HUDEP-2 (cell line): ENCODE results near the gene CCDC88A.

Source experiments
- DNase-seq, 76 experiments: peaks; one replicate each; lab custom pipeline; 2025; ENCODE audit not compliant: unreplicated experiment in 76 of 76; lab: John Stamatoyannopoulos, UW

Gene CCDC88A

GRCh38 chr2:55422876-55423665, 3.4 kb upstream of the CCDC88A start:
- DNase-seq, result no peak

GRCh38 chr2:55421326-55421725, 1.7 kb upstream of the CCDC88A start:
- DNase-seq, result no peak

- DNase-seq, result no peak
Observed at GRCh38 chr2:55420871-55421270, 1.2 kb upstream of the CCDC88A start.

GRCh38 chr2:55420439-55420725, 726 bp upstream of the CCDC88A start:
- DNase-seq, result no peak

GRCh38 chr2:55419233-55419678, 400 bp downstream of the CCDC88A start:
- DNase-seq, result peak in 26 of 76 experiments; percentile 14 to 55 (median 34)

- DNase-seq, result peak in 9 of 76 experiments; percentile 14 to 50 (median 25)
Observed at GRCh38 chr2:55418512-55419232, 984 bp downstream of the CCDC88A start.

GRCh38 chr2:55418072-55418471, 1.6 kb downstream of the CCDC88A start:
- DNase-seq, result no peak

- DNase-seq, result peak in 3 of 76 experiments; percentile 4 to 16 (median 11)
Observed at GRCh38 chr2:55416786-55417568, 2.7 kb downstream of the CCDC88A start.

- peak in 1 of 76 experiments; percentile 31 for DNase-seq
Observed at GRCh38 chr2:55415300-55415699, 4.4 kb downstream of the CCDC88A start.

- peak in 4 of 76 experiments; percentile 10 to 31 (median 16) for DNase-seq
Observed at GRCh38 chr2:55408918-55409868, 10.5 kb downstream of the CCDC88A start.

- peak in 22 of 76 experiments; percentile 3 to 60 (median 32) for DNase-seq
Observed at GRCh38 chr2:55408098-55408882, 11.4 kb downstream of the CCDC88A start.

GRCh38 chr2:55405116-55405515, 14.5 kb downstream of the CCDC88A start:
- DNase-seq, result no peak

- DNase-seq, result no peak
Observed at GRCh38 chr2:55403256-55403998, 16.2 kb downstream of the CCDC88A start.

GRCh38 chr2:55401124-55401523, 18.5 kb downstream of the CCDC88A start:
- DNase-seq, result no peak

GRCh38 chr2:55400332-55400731, 19.3 kb downstream of the CCDC88A start:
- no peak for DNase-seq

GRCh38 chr2:55399815-55400214, 19.8 kb downstream of the CCDC88A start:
- no peak for DNase-seq

GRCh38 chr2:55395724-55396605, 23.7 kb downstream of the CCDC88A start:
- DNase-seq, result no peak
